ELR (cell line): ENCODE measurements around the gene RNGTT.
"Not testable (repeated sequence)": the region's sequence is repeated elsewhere in the genome, so short reads cannot be mapped to it uniquely, and the experiment has no call there.

Experiments used
- DNase-seq: peaks from one replicate; pipeline ENCODE4 v3.0.0-alpha.2; 2015; ENCODE audit warnings: low read depth

Gene RNGTT

GRCh38 chr6:88963139-88964090 lies at the start of gene RNGTT:
Gene RNGTT, minus strand, starts transcription at chr6:88963618. Its CDS starts 209 bp downstream, at chr6:88963409.
- DNase-seq, result peak; percentile 99

- no peak for DNase-seq
These were observed 48.0 kb upstream of the RNGTT start for GRCh38 chr6:89011436-89011835.

GRCh38 chr6:89010825-89011224 lies 47.4 kb upstream of the RNGTT start:
- no peak for DNase-seq

- DNase-seq, result no peak
These were observed 46.2 kb upstream of the RNGTT start for GRCh38 chr6:89009624-89010059.

- no peak for DNase-seq
These were observed 45.5 kb upstream of the RNGTT start for GRCh38 chr6:89008815-89009374.

- DNase-seq, result no peak
These were observed 44.8 kb upstream of the RNGTT start for GRCh38 chr6:89008001-89008814.

GRCh38 chr6:89007209-89008000 lies 44.0 kb upstream of the RNGTT start:
- no peak for DNase-seq

- DNase-seq, result no peak
These were observed 39.1 kb upstream of the RNGTT start for GRCh38 chr6:89002523-89002922.

- no peak for DNase-seq
These were observed 33.9 kb upstream of the RNGTT start for GRCh38 chr6:88997327-88997726.

GRCh38 chr6:88992741-88993552 lies 29.5 kb upstream of the RNGTT start:
- DNase-seq, result no peak

- no peak for DNase-seq
These were observed 25.8 kb upstream of the RNGTT start for GRCh38 chr6:88989215-88989614.

GRCh38 chr6:88987922-88988321 lies 24.5 kb upstream of the RNGTT start:
- DNase-seq, result no peak

- DNase-seq, result no peak
These were observed 22.5 kb upstream of the RNGTT start for GRCh38 chr6:88985901-88986300.

GRCh38 chr6:88984606-88985005 lies 21.2 kb upstream of the RNGTT start:
- no peak for DNase-seq

- no peak for DNase-seq
These were observed 20.7 kb upstream of the RNGTT start for GRCh38 chr6:88984152-88984551.

- peak; percentile 51 for DNase-seq
These were observed 20.1 kb upstream of the RNGTT start for GRCh38 chr6:88983532-88983931.

GRCh38 chr6:88983129-88983528 lies 19.7 kb upstream of the RNGTT start:
- not testable (repeated sequence) for DNase-seq

GRCh38 chr6:88982720-88983119 lies 19.3 kb upstream of the RNGTT start:
- peak; percentile 78 for DNase-seq

GRCh38 chr6:88975369-88975768 lies 12.0 kb upstream of the RNGTT start:
- DNase-seq, result no peak

GRCh38 chr6:88972504-88973423 lies 9.3 kb upstream of the RNGTT start:
- no peak for DNase-seq
